CD4-positive, alpha-beta memory T cell (primary cell): ENCODE results near the gene PLEKHH2. TPM values are rescaled to one million over a fixed set of nuclear protein-coding genes. Genes with fewer than 3 reads are reported as not detected.
A peak's percentile ranks its signal among the peaks of the same experiment; 100 is the strongest.

ENCODE experiments used
- CTCF ChIA-PET: fragments of 350-600 bp; sonication (Branson Sonifier 250); formaldehyde crosslinking; loops from one replicate; lab custom pipeline; 2021; ENCODE audit warnings: inconsistent platforms; ENCODE audit not compliant: partially characterized antibody; lab: Charles Lee
- POLR2A ChIA-PET: fragments of 350-600 bp; sonication (Branson Sonifier 250); formaldehyde crosslinking; loops from one replicate; lab custom pipeline; 2021; ENCODE audit not compliant: partially characterized antibody; lab: Charles Lee
- DNase-seq, 5 donors: peaks; one replicate each; pipeline versions ENCODE4 v3.0.0 to v3.0.0-alpha.2; 2020 to 2022; ENCODE audit warnings: mixed read lengths in 1 of 5
- H3K27ac ChIP-seq: one replicate; pipeline ENCODE4 v1.7.0; 2013; ENCODE audit warnings: low read depth, low read length
- H3K27me3 ChIP-seq: 2 replicates; pipeline ENCODE4 v1.7.0; 2013; ENCODE audit warnings: mild to moderate bottlenecking, low read length, moderate library complexity; ENCODE audit not compliant: insufficient read depth
- H3K36me3 ChIP-seq: 2 replicates; pipeline ENCODE4 v1.7.0; 2013; ENCODE audit warnings: mild to moderate bottlenecking, low read length, moderate library complexity; ENCODE audit not compliant: insufficient read depth
- H3K4me1 ChIP-seq: 2 replicates; pipeline ENCODE4 v1.7.0; 2013; ENCODE audit warnings: mild to moderate bottlenecking, low read length, moderate library complexity; ENCODE audit not compliant: insufficient read depth
- H3K4me3 ChIP-seq, 2 donors: one replicate each; pipeline ENCODE4 v1.7.0; 2013; ENCODE audit warnings: low read length in 2 of 2, mild to moderate bottlenecking in 1 of 2
- H3K9me3 ChIP-seq, 2 donors: one replicate each; pipeline ENCODE4 v1.7.0; 2013; ENCODE audit warnings: low read length in 2 of 2, control low read depth in 1 of 2; ENCODE audit not compliant: control insufficient read depth in 1 of 2
- H3K27ac Mint-ChIP-seq, 7 donors: one replicate each; pipeline ENCODE4 v1.8.0; 2020 to 2021; ENCODE audit warnings: mixed read lengths in 7 of 7, mild to moderate bottlenecking in 6 of 7, inconsistent platforms in 3 of 7, moderate library complexity in 3 of 7
- H3K27me3 Mint-ChIP-seq, 2 donors: one replicate each; pipeline ENCODE4 v1.8.0; 2020 to 2021; ENCODE audit warnings: mixed read lengths in 2 of 2
- H3K36me3 Mint-ChIP-seq, 2 donors: one replicate each; pipeline ENCODE4 v1.8.0; 2020 to 2021; ENCODE audit warnings: mixed read lengths in 2 of 2, inconsistent platforms in 1 of 2, mild to moderate bottlenecking in 1 of 2
- H3K4me1 Mint-ChIP-seq, 4 donors: one replicate each; pipeline ENCODE4 v1.8.0; 2020 to 2021; ENCODE audit warnings: mixed read lengths in 4 of 4, mild to moderate bottlenecking in 1 of 4
- H3K4me3 Mint-ChIP-seq, 8 donors: one replicate each; pipeline ENCODE4 v1.8.0; 2020 to 2021; ENCODE audit warnings: mixed read lengths in 8 of 8, mild to moderate bottlenecking in 7 of 8, moderate library complexity in 6 of 8, inconsistent platforms in 3 of 8
- H3K9me3 Mint-ChIP-seq, 8 donors: one replicate each; pipeline ENCODE4 v1.8.0; 2020 to 2021; ENCODE audit warnings: mixed read lengths in 8 of 8, mild to moderate bottlenecking in 5 of 8, inconsistent platforms in 3 of 8, moderate library complexity in 1 of 8
- intact Hi-C: fragments of 100-400 bp; cut with micrococcal nuclease; formaldehyde crosslinking; loops from one replicate; pipeline ENCODE4 v1.15.1; 2023
- polyA plus RNA-seq, 2 donors: library from polyadenylated mRNA; unstranded; fragments of 300-500 nt; fragmentation: Illumina TruSeq; gene quantifications; one replicate each; pipeline ENCODE4 v1.2.3, GENCODE V29; 2021
- total RNA-seq, 2 experiments: library from RNA; stranded (reverse); gene quantifications; one replicate each; pipeline ENCODE4 v1.2.3, GENCODE V29; 2021

Gene PLEKHH2
- total and polyA plus RNA-seq, 4 experiments from 2014 or later, result 1.2 TPM; not detected in 2

DNA sequence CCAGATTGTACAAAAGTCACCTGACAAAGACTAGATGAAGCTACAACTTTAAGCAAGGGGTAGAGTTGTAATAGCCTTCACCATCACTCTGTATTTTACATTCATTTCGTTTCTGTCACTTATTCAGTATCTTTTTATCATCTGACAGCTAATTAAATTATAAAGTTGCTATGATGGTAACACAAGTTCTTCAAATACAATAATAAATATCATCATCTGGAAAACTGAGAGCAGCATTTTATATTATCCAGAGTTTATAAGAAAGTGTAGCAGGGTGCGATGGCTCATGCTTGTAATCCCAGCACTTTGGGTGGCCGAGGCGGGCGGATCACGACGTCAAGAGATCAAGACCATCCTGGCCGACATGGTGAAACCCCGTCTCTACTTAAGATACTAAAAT is 157.9 kb downstream of the PLEKHH2 start:
- Mint-ChIP-seq H3K27me3 (no peaks in the 10 kb centered on the region), H3K4me1 (no peaks in the 10 kb centered on the region), H3K9me3 (no peaks in the 10 kb centered on the region), H3K4me3 (no peak overlapping the region), H3K27ac (no peak overlapping the region), H3K36me3 (peaks cover 7 to 25% of the 10 kb centered on the region in 2 donors)
- CTCF ChIA-PET, result no interaction called here
- Histone ChIP-seq H3K4me3 (no peak overlapping the region), H3K27ac (no peak overlapping the region), H3K27me3 (no peaks in the 10 kb centered on the region), H3K4me1 (no peaks in the 10 kb centered on the region), H3K9me3 (no peaks in the 10 kb centered on the region), H3K36me3 (no peaks in the 10 kb centered on the region)
- POLR2A ChIA-PET, result no interaction called here
- intact Hi-C loops, result no loop called here
- no peak for DNase-seq

DNA sequence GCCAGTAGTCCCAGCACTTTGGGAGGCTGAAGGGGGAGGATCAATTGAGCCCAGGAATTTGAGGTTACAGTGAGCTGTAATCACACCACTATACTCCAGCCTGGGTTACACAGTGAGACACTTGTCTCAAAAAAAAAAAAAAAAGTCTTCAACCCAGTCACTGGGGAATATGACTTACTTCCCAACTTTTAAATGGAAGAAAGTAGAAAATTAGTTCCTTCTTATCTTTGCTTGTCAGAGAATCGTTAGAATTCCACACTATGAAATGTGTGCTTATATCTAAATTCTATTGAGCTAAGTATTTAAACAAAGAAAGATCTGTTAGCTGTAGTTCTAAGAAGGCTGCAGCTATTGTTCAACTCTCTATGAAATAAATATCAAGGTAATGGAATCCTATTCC is 159.1 kb downstream of the PLEKHH2 start:
- CTCF ChIA-PET, result interaction anchor here (0.6 to 0.7 kb wide), 2 partner anchors 18 to 568 kb away, joined by 3 read pairs; no protein-coding TSS in a partner anchor
- no peaks in the 10 kb centered on the region for H3K27me3 Mint-ChIP-seq
- H3K36me3 Mint-ChIP-seq, result peaks cover 7 to 17% of the 10 kb centered on the region in 2 donors

DNA sequence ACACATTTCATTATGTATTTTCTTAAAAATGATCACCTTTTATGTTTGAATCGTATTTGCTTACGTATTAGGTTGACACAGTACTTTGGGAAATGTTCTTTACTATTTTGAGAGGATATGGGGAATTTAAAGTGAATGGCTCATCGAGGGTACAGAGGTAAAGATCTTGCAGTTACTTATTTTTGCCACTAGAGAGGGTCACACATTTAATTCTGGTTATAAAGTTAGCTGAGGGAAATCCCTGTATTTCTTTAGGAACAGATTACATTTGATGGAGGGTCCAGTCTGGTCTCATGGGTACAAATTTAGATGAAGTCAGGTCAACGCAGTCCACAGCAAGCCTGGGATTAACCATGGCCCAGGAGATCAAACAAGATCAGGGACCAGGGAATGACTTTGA is 161.2 kb downstream of the PLEKHH2 start:
- ChIA-PET CTCF (no interaction called here), POLR2A (no interaction called here)
- DNase-seq, result no peak
- intact Hi-C loops, result no loop called here
- H3K4me3 ChIP-seq, result no peak overlapping the region
- no peak overlapping the region for H3K27ac Mint-ChIP-seq
- H3K4me1 ChIP-seq, result no peaks in the 10 kb centered on the region
- no peak overlapping the region for H3K4me3 Mint-ChIP-seq
- H3K36me3 Mint-ChIP-seq, result peaks cover 7 to 23% of the 10 kb centered on the region in 2 donors
- H3K9me3 Mint-ChIP-seq, result no peaks in the 10 kb centered on the region
- no peaks in the 10 kb centered on the region for H3K4me1 Mint-ChIP-seq
- H3K27me3 ChIP-seq, result no peaks in the 10 kb centered on the region
- no peaks in the 10 kb centered on the region for H3K27me3 Mint-ChIP-seq
- H3K9me3 ChIP-seq, result no peaks in the 10 kb centered on the region
- no peak overlapping the region for H3K27ac ChIP-seq
- H3K36me3 ChIP-seq, result no peaks in the 10 kb centered on the region

More for the DNA sequence above, 159.1 kb downstream of the PLEKHH2 start:
- Histone ChIP-seq H3K27ac (no peak overlapping the region), H3K9me3 (no peaks in the 10 kb centered on the region), H3K36me3 (no peaks in the 10 kb centered on the region), H3K4me1 (no peaks in the 10 kb centered on the region), H3K4me3 (no peak overlapping the region), H3K27me3 (no peaks in the 10 kb centered on the region)
- Mint-ChIP-seq H3K4me1 (no peaks in the 10 kb centered on the region), H3K4me3 (no peak overlapping the region), H3K27ac (no peak overlapping the region), H3K9me3 (no peaks in the 10 kb centered on the region)
- intact Hi-C loops, result no loop called here
- POLR2A ChIA-PET, result no interaction called here
- no peak for DNase-seq

DNA sequence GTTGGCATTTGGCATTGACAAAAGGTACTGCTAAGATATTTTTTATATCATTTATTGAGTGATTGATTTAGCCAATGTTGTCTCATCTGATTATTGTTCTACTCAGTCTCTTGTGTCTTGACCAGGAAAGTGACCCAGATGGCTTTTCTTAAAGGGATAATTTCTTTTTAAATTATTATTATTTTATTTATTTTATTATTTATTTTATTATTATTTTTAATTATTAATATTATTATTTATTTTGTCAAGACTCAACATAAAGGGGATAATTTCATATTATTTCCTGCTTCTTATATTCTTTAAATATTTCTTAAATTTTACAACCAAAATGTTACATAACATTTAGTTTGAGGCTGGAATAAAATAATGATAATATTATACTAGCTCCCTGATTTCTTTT is 163.8 kb downstream of the PLEKHH2 start:
- Histone ChIP-seq H3K4me1 (no peaks in the 10 kb centered on the region), H3K36me3 (no peaks in the 10 kb centered on the region), H3K4me3 (no peak overlapping the region), H3K27me3 (no peaks in the 10 kb centered on the region), H3K27ac (no peak overlapping the region), H3K9me3 (no peaks in the 10 kb centered on the region)
- H3K4me1 Mint-ChIP-seq, result no peaks in the 10 kb centered on the region
- intact Hi-C loops, result no loop called here
- no peak overlapping the region for H3K4me3 Mint-ChIP-seq
- DNase-seq, result no peak
- CTCF ChIA-PET, result no interaction called here
- no peaks in the 10 kb centered on the region for H3K27me3 Mint-ChIP-seq
- POLR2A ChIA-PET, result no interaction called here
- H3K27ac Mint-ChIP-seq, result no peak overlapping the region
- peaks cover 3 to 19% of the 10 kb centered on the region in 2 donors for H3K36me3 Mint-ChIP-seq
- peaks cover 0 to 2% (median 0%) of the 10 kb centered on the region in 8 donors for H3K9me3 Mint-ChIP-seq

DNA sequence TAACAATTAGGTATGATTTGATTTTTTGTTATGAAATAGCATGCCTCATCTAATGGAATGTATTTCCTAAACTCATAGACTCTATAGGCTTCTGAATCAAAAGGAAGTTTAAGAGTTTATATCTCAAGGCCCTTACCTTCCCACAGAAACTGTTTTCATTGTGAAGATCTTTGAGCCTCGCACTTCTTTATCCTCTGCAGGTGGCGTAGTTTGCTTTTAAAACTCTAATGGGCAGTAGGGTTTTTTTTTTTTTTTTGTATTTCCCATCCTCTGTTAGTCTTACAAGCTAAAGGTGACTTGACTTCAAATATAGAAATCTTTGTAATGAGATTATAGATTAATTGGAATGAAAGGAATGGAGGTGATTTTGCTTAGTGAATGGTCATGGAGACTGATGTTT is 165.1 kb downstream of the PLEKHH2 start:
- H3K9me3 Mint-ChIP-seq, result peaks cover 0 to 2% (median 0%) of the 10 kb centered on the region in 8 donors

DNA sequence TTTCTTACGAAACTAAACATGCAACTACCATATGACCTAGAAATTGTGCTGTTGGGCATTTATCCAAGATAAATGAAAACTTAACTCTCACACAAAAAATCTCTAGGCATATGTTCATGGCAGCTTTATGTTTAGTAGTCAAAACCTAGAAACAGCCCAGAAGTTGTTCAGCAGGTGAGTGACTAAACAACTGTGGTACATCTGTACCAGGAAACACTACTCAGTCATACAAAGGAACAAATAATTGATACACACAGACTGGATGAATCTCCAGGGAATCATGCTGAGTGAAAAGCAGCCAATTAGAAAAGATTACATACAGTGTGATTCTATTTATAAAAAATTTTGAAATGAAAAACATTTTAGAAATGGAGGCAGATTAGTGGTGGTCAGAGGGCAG is 166.1 kb downstream of the PLEKHH2 start:
- peaks cover 0 to 2% (median 0%) of the 10 kb centered on the region in 8 donors for H3K9me3 Mint-ChIP-seq
- peaks cover 4 to 17% of the 10 kb centered on the region in 2 donors for H3K36me3 Mint-ChIP-seq
- no peak overlapping the region for H3K4me3 ChIP-seq
- DNase-seq, result no peak
- no peaks in the 10 kb centered on the region for H3K36me3 ChIP-seq
- no peaks in the 10 kb centered on the region for H3K4me1 Mint-ChIP-seq
- H3K27ac ChIP-seq, result no peak overlapping the region
- ChIA-PET CTCF (no interaction called here), POLR2A (no interaction called here)
- no peaks in the 10 kb centered on the region for H3K4me1 ChIP-seq
- no peak overlapping the region for H3K4me3 Mint-ChIP-seq
- intact Hi-C loops, result no loop called here
- H3K9me3 ChIP-seq, result no peaks in the 10 kb centered on the region
- H3K27ac Mint-ChIP-seq, result peak overlapping the region in 1 of 7 donors; percentile 13
- H3K27me3 ChIP-seq, result no peaks in the 10 kb centered on the region
- H3K27me3 Mint-ChIP-seq, result no peaks in the 10 kb centered on the region

More for the DNA sequence above, 165.1 kb downstream of the PLEKHH2 start:
- no peaks in the 10 kb centered on the region for H3K36me3 ChIP-seq
- Mint-ChIP-seq H3K36me3 (peaks cover 4 to 17% of the 10 kb centered on the region in 2 donors), H3K27me3 (no peaks in the 10 kb centered on the region), H3K4me3 (no peak overlapping the region), H3K27ac (no peak overlapping the region), H3K4me1 (no peaks in the 10 kb centered on the region)
- H3K4me3 ChIP-seq, result no peak overlapping the region
- H3K4me1 ChIP-seq, result no peaks in the 10 kb centered on the region
- no peaks in the 10 kb centered on the region for H3K9me3 ChIP-seq
- no peaks in the 10 kb centered on the region for H3K27me3 ChIP-seq
- CTCF ChIA-PET, result no interaction called here
- no peak for DNase-seq
- no peak overlapping the region for H3K27ac ChIP-seq
- POLR2A ChIA-PET, result no interaction called here
- intact Hi-C loops, result no loop called here

DNA sequence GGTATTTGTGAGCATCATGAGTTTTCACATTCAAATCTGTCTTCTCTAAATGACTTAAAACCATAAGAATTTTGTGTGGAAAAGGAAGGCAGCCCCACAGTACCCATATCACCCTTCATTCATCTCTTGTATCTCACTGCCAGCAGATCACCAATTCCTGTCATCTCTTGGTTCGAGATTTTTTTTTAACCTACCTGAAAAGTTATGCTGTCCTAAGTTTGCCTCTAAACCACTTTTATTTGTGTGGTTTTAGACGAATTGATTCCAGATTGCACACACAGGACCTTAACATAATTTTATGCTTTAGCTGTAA is 169.6 kb downstream of the PLEKHH2 start:
- Histone ChIP-seq H3K27me3 (no peaks in the 10 kb centered on the region), H3K4me1 (no peaks in the 10 kb centered on the region), H3K9me3 (no peaks in the 10 kb centered on the region), H3K36me3 (no peaks in the 10 kb centered on the region), H3K4me3 (no peak overlapping the region), H3K27ac (no peak overlapping the region)
- no peak overlapping the region for H3K27ac Mint-ChIP-seq
- no peak for DNase-seq
- intact Hi-C loops, result no loop called here
- H3K9me3 Mint-ChIP-seq, result peaks cover 0 to 2% (median 0%) of the 10 kb centered on the region in 8 donors
- no peak overlapping the region for H3K4me3 Mint-ChIP-seq
- H3K4me1 Mint-ChIP-seq, result no peaks in the 10 kb centered on the region
- ChIA-PET CTCF (no interaction called here), POLR2A (no interaction called here)
- peaks cover 4 to 20% of the 10 kb centered on the region in 2 donors for H3K36me3 Mint-ChIP-seq
- H3K27me3 Mint-ChIP-seq, result no peaks in the 10 kb centered on the region

DNA sequence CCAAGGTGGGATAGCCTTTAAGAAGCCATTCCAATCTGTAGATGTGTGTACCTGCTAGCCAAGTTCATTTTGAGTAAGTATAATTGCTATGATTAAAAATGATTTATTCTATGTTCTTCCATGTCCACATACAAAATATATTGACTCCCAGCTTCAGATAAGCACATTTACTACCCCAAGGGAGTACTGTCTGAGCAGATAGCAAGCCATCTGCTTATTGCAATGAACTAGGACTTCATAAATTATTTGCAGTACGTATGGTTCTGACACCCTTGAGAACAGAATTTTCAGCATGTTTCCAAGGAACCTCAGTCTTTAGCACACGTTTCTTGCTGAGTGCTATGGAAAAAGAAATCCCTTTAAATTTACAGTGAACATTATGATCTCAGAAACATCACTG is 173.4 kb downstream of the PLEKHH2 start:
- ChIA-PET POLR2A (no interaction called here), CTCF (no interaction called here)
- Mint-ChIP-seq H3K27ac (no peak overlapping the region), H3K4me1 (no peaks in the 10 kb centered on the region), H3K9me3 (peaks cover 0 to 2% (median 0%) of the 10 kb centered on the region in 8 donors), H3K36me3 (peaks cover 3 to 5% of the 10 kb centered on the region in 2 donors), H3K4me3 (no peak overlapping the region), H3K27me3 (no peaks in the 10 kb centered on the region)
- no peaks in the 10 kb centered on the region for H3K27me3 ChIP-seq
- DNase-seq, result no peak
- intact Hi-C loops, result no loop called here
- no peaks in the 10 kb centered on the region for H3K9me3 ChIP-seq
- no peaks in the 10 kb centered on the region for H3K4me1 ChIP-seq
- H3K36me3 ChIP-seq, result no peaks in the 10 kb centered on the region
- H3K4me3 ChIP-seq, result no peak overlapping the region
- no peak overlapping the region for H3K27ac ChIP-seq
